GM19372 (cell line): ENCODE measurements around the gene PRKCA.

ENCODE experiments used
- ATAC-seq: cut with Tn5 transposase; IDR thresholded peaks from one replicate; pipeline ENCODE4 v1.9.1; 2021; ENCODE audit warnings: mild to moderate bottlenecking, low read depth, moderate library complexity; ENCODE audit not compliant: unreplicated experiment

PRKCA gene

GRCh38 chr17:66406701-66407644 is 104.6 kb downstream of the PRKCA start:
- no peak for ATAC-seq

GRCh38 chr17:66407864-66408263 is 105.5 kb downstream of the PRKCA start:
- no peak for ATAC-seq

GRCh38 chr17:66411520-66411919 is 109.1 kb downstream of the PRKCA start:
- ATAC-seq = no peak

GRCh38 chr17:66412857-66413558 is 110.6 kb downstream of the PRKCA start:
- ATAC-seq = no peak

- ATAC-seq = no peak
Measured at GRCh38 chr17:66413559-66414520, 111.4 kb downstream of the PRKCA start.

GRCh38 chr17:66414561-66415175 is 112.3 kb downstream of the PRKCA start:
- no peak for ATAC-seq

GRCh38 chr17:66415366-66416206 is 113.2 kb downstream of the PRKCA start:
- no peak for ATAC-seq

- no peak for ATAC-seq
Measured at GRCh38 chr17:66416207-66416940, 114.0 kb downstream of the PRKCA start.

- no peak for ATAC-seq
Measured at GRCh38 chr17:66417300-66417719, 114.9 kb downstream of the PRKCA start.

GRCh38 chr17:66420961-66421371 is 118.6 kb downstream of the PRKCA start:
- no peak for ATAC-seq

- ATAC-seq = no peak
Measured at GRCh38 chr17:66422186-66422585, 119.8 kb downstream of the PRKCA start.

- no peak for ATAC-seq
Measured at GRCh38 chr17:66423056-66423955, 120.9 kb downstream of the PRKCA start.

GRCh38 chr17:66425756-66426396 is 123.5 kb downstream of the PRKCA start:
- ATAC-seq = no peak

- ATAC-seq = no peak
Measured at GRCh38 chr17:66426397-66427033, 124.1 kb downstream of the PRKCA start.

GRCh38 chr17:66427134-66427533 is 124.7 kb downstream of the PRKCA start:
- no peak for ATAC-seq

GRCh38 chr17:66429680-66430079 is 127.3 kb downstream of the PRKCA start:
- no peak for ATAC-seq
